Measurements from ENCODE around the gene MYO15B.
A peak's percentile ranks its signal among the peaks of the same experiment; 100 is the strongest.
"Not testable (repeated sequence)": the region's sequence is repeated elsewhere in the genome, so short reads cannot be mapped to it uniquely, and the experiment has no call there.

MYO15B gene

GRCh38 chr17:75576661-75577060 is 10.9 kb upstream of the MYO15B start:
- no peak for DNase-seq

DNA sequence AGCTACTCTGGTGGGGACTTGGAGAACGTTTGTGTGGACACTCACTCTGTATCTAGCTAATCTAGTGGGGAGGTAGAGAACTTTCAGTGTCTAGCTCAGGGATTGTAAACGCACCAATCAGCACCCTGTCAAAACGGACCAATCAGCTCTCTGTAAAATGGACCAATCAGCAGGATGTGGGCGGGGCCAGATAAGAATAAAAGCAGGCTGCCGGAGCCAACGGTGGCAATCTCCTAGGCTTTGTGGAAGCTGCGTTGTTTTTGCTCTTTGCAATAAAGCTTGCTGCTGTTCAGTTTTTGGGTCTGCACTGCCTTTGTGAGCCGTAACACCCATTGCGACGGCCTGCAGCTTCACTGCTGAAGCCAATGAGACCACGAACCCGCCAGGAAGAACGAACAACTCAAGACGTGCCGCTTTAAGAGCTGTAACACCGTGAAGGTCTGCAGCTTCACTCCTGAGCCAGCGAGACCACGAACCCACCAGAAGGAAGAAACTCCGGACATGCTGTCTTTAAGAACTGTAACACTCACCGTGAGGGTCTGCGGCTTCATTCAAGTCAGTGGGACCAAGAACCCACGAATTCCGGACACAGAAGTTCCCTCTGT is 6.4 kb upstream of the MYO15B start:
- DNase-seq: not testable (repeated sequence)

GRCh38 chr17:75583197-75583596 is 4.4 kb upstream of the MYO15B start:
- DNase-seq: not testable (repeated sequence)

GRCh38 chr17:75584849-75585175 is 2.8 kb upstream of the MYO15B start:
- DNase-seq: no peak

DNA sequence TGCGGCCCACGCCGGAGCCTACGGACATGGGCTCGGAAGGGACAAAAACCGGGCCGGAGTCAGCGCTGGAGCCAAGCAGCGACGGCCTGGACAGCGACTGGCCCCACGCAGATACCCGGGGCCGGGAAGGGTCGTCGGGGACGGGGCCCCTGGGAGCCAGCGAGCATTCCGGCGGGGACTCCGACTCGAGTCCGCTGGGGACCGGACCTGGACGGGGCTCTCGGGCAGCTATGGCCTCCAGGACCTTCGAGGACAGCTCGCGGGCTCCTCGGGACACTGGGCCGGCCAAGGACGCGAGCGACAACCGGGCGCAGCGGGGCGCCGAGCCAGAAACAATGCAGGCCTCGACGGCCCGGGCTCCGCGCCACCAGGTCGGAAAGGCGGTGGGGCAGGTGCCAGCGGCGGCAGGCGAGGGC is 1.0 kb downstream of the MYO15B start:
- peak; percentile 82 for DNase-seq

DNA sequence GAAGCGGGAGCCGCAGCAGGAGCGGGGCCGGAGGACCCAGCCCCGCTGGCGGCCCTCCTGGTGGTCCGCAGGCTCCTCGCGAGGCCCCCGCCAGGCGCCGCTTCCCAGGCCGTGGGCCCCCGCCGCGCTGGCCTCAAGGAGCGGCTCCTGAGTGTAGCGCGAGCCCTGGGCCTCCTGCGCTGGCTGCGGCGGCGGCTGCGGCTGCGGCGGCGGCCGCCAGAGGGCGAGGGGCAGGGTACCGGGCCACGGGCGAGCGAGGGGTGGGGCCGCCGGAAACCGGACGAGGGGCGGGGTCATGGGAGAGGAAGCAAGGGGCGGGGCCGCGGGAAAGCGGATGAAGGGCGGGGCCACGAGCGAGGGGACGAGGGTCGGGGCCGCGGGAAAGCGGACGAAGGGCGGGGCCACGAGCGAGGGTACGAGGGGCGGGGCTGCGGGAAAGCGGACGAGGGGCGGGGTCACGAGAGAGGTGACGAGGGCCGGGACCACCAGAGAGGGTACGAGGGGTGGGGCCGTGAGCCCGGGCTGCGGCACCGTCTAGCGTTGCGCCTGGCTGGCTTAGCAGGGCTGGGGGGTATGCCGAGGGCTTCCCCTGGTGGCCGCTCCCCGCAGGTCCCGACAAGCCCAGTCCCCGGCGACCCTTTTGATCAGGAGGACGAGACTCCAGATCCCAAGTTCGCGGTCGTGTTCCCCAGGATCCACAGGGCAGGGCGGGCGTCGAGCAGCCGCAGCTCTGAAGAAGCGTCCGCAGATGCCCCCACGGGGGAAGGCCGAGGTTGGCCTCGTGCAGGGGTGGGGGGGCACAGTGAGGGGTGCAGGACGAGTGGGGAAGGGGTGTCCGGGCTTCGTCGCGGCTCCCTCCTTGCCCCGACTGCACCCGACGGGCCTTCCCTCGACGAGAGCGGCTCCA is 1.7 kb downstream of the MYO15B start:
- DNase-seq: peak; percentile 96

DNA sequence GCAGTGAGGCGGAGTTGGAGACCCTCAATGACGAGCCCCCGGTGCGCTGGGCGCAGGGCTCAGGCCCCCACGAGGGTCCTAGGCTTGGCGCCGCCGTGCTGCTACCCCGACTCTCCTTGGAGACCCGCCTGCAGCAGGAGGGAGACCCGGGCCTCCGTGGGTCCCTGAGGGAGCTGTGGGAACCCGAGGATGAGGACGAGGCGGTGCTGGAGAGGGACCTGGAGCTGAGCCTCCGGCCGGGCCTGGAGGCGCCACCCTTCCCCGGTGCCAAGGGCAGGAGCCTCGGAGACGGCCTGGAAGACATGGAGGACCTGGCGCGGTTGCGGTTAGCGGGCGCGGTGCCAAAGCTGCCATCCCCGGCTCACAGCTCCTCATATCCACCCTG is 2.3 kb downstream of the MYO15B start:
- DNase-seq: peak; percentile 44

GRCh38 chr17:75590314-75590761 is 2.7 kb downstream of the MYO15B start:
- DNase-seq: peak; percentile 36

GRCh38 chr17:75590849-75591721 is 3.5 kb downstream of the MYO15B start:
- peak; percentile 28 for DNase-seq

- DNase-seq: no peak
These were observed 4.2 kb downstream of the MYO15B start for GRCh38 chr17:75591722-75592302.

DNA sequence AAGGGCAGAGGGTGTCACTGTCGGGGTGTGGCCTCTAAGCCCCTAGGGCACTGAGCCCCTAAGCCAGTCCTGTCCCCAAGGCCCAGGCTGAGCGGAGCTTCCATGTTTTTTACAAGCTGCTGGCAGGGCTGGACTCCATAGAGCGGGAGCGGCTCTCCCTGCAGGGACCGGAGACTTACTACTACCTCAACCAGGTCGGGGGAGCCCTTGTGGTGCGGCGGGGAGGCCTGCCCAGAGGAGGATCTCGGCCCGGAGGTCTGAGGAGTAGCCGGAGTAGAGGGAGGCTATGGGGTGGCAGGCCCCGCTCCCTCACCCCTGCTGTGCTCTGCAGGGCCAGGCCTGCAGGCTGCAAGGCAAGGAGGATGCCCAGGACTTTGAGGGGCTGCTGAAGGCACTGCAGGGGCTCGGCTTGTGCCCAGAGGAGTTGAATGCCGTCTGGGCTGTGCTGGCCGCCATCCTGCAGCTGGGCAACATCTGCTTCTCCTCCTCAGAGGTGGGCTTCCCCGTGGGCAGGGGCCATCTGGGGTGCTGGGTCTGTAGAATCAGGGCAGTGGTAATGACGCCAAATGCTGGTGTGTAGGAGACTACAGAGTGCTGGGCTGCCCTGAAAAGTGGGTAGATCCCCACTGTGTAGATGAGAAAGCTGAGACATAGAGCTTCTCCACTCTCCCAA is 4.9 kb downstream of the MYO15B start:
- no peak for DNase-seq

GRCh38 chr17:75593430-75593829 is 5.8 kb downstream of the MYO15B start:
- DNase-seq: not testable (repeated sequence)

GRCh38 chr17:75594499-75595283 is 7.1 kb downstream of the MYO15B start:
- DNase-seq: peak; percentile 85

- no peak for DNase-seq
These were observed 7.8 kb downstream of the MYO15B start for GRCh38 chr17:75595284-75595919.

- DNase-seq: no peak
These were observed 8.3 kb downstream of the MYO15B start for GRCh38 chr17:75595920-75596313.

DNA sequence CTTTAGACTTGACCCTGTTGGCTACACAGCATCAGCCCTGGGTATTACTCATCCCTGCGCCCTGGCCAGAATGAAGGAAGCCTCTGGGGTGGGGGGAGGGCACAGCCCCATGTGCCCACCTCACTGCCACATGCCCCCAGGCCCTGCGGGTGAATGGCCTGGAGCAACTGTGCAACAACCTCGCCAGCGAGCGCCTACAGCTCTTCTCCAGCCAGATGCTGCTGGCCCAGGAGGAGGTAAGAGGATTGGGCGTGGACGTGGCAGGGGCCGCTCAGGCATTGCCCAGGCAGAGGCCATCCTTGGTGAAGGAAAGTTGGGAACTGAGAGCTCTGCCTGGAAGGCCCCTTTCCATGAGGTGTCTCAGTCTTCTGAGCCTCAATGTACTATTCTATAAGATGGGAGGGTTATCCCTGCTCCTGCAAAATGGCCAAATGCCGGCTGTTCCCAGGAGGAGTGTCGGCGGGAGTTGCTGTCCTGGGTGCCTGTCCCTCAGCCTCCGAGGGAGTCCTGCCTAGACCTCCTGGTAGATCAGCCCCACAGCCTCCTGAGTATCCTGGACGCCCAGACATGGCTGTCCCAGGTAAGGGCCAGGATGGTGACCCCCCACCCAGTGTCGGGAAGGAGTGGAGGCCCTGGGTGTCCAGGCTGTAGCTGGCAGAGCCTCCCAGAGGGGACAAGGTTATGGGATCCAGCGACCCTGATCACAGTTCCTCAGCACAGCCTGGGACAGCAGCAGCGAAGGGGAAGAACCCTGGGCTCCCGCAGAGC is 8.9 kb downstream of the MYO15B start:
- no peak for DNase-seq

DNA sequence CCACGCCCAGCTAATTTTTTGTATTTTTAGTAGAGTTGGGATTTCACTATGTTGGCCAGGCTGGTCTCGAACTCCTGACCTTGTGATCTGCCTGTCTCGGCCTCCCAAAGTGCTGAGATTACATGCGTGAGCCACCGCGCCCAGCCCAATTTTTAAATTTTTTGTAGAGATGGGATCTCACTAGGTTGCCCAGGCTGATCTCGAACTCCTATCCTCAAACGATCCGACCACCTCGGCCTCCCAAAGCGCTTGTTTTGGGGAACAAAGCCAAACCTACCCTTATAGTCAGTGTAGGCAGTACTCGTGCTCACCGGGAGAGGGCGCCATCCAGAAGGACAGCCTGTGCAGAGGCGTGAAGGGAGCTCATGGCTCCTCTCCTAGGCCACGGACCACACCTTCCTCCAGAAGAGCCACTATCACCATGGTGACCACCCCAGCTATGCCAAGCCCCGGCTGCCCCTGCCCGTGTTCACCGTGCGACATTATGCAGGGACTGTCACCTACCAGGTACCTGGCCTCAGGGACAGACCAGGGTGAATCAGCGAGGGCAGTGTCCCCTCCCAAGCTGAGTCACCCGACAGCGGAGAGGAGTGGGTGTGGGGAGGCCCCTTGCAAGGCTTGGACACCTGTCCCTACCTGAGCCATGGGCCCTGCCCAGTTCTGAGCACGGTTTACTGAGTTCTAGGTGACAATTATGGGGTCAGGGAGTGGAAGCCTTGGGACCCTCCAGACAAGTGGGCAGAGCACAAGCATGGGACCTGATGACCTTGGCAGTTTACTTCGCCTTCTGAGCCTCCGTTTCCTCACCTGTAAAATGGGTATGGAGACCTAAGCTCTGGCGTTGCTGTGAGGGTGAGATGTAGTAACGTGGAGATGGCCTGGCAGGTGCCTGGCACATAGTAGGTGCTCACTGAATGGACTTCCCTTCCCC is 13.7 kb downstream of the MYO15B start:
- DNase-seq: peak; percentile 96

DNA sequence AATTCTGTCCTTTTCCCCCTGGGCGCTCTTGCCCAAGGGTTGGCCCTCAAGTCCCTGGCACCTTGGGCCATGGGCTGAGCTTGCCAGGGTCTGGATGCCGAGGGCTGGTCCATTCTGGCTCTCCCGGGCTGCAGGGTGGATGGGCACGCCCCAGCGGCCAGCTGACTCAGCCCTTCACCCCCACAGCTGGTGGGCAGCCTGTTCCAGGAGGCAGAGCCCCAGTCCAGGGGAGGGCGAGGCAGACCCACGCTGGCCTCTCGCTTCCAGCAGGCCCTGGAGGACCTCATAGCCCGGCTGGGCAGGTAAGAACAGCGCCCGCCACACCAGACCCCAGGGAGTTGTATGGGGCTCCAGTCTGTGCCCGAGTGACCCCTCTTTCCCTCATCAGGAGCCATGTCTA is 15.0 kb downstream of the MYO15B start:
- DNase-seq: no peak

DNA sequence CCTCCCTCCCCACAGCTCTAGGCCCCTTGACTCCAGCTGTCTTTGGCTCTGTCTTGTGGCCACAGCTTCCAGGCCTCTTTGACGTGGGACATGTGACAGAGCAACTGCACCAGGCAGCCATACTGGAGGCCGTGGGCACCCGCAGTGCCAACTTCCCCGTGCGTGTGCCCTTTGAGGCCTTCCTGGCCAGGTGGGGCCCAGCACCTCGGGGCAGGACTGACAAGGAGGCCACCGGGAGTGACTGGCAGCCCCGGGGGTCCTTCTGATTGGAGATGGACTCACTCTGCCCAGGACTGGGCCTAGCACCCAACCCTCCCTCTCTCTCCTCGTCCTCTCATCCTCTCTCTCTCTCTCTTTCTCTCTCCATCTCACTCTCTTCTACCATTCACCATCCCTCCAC is 15.5 kb downstream of the MYO15B start:
- no peak for DNase-seq

Data from DMS53 (cell line).